Ovary (tissue), 3 donors: ENCODE measurements around the gene NLGN1.

ENCODE experiments used
- EP300 ChIP-seq: sonication (generic); formaldehyde crosslinking; IDR thresholded peaks from one replicate; pipeline ENCODE4 v1.6.1; 2017; ENCODE audit warnings: antibody characterized with exemption
- POLR2A ChIP-seq: fragments of 450-650 bp; IDR thresholded peaks from one replicate; pipeline ENCODE4 v1.6.1; 2017; ENCODE audit warnings: antibody characterized with exemption, mild to moderate bottlenecking, moderate library complexity
- TF ChIP-seq, protein P1 (sequence below), 3 donors: fragments of 450-650 bp in 2 of 3; fragments of 200-600 bp in 1 of 3; IDR thresholded peaks; one replicate each; pipeline versions ENCODE4 v1.5.1 to v1.8.0; 2016 to 2022; ENCODE audit warnings: antibody characterized with exemption in 3 of 3, mild to moderate bottlenecking in 1 of 3
- donor health status: DM: no; HTN: no; CAD: no.

DNA sequence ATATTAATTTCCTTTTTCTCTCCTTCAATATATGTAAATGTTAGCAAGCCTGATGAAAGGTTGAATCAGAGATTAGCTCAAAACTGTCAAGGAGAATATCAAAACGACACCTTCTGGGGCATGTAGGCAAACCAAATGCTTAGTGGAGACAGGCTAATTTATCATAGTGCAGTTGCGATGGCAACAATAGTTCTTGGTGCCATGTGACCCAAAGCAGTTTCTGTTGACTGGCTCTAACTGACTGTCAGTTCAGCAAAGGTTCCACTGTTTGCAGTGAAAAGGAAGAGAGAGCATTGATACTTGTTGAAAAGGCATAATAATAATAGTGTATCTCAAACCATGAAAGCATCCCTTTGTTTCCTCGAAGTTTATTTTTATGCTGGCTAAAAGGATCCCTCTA, 513.9 kb downstream of the NLGN1 start:
- TF ChIP-seq, protein P1, sequence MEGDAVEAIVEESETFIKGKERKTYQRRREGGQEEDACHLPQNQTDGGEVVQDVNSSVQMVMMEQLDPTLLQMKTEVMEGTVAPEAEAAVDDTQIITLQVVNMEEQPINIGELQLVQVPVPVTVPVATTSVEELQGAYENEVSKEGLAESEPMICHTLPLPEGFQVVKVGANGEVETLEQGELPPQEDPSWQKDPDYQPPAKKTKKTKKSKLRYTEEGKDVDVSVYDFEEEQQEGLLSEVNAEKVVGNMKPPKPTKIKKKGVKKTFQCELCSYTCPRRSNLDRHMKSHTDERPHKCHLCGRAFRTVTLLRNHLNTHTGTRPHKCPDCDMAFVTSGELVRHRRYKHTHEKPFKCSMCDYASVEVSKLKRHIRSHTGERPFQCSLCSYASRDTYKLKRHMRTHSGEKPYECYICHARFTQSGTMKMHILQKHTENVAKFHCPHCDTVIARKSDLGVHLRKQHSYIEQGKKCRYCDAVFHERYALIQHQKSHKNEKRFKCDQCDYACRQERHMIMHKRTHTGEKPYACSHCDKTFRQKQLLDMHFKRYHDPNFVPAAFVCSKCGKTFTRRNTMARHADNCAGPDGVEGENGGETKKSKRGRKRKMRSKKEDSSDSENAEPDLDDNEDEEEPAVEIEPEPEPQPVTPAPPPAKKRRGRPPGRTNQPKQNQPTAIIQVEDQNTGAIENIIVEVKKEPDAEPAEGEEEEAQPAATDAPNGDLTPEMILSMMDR (IDR thresholded peaks at IDR 0.05), result no peak
- TF ChIP-seq POLR2A, result no peak
- TF ChIP-seq EP300, result no peak
